ENCODE data around the gene ELMOD1.

ELMOD1 gene

GRCh38 chr11:107609400-107610218 is 18.7 kb downstream of the ELMOD1 start:
- H3K27me3 ChIP-seq (replicated peaks in 2 of 5; ENCODE audit: control insufficient read depth in 4 of 5, insufficient read depth in 5 of 5, low read length in 4 of 5) = peaks cover 7 to 68% (median 14%) of the 10 kb centered on the region in 5 experiments
- no peak overlapping the region for H3K4me3 ChIP-seq (ENCODE audit: control insufficient read depth in 1 of 7, extremely low read depth in 1 of 7, insufficient read depth in 4 of 7, low read depth in 2 of 7, low read length in 6 of 7)
- H3K27ac ChIP-seq (ENCODE audit: insufficient read depth in 1 of 2, low read depth in 1 of 2, low read length in 2 of 2, poor library complexity in 1 of 2, severe bottlenecking in 2 of 2) = no peak overlapping the region
- no peaks in the 10 kb centered on the region for H3K36me3 ChIP-seq (ENCODE audit: control insufficient read depth in 4 of 4, insufficient read depth in 4 of 4, low read length in 3 of 4)
- POLR2A ChIA-PET = no interaction called here
- CTCF ChIA-PET = interaction anchor here (0.8 kb wide), 1 partner anchor 9 kb away, joined by 4 read pairs; no protein-coding TSS in a partner anchor
- H3K4me1 ChIP-seq (ENCODE audit: control extremely low read depth in 1 of 4, control insufficient read depth in 4 of 4, insufficient read depth in 4 of 4, low read length in 3 of 4) = no peaks in the 10 kb centered on the region
- DNase-seq = no peak
- 63% methylated on average over 8 of the region's 10 CpGs for WGBS (ENCODE audit: insufficient coverage)
- no peaks in the 10 kb centered on the region for H3K9me3 ChIP-seq (ENCODE audit: control extremely low read depth in 1 of 5, control insufficient read depth in 4 of 5, insufficient read depth in 2 of 5, low read depth in 1 of 5, low read length in 4 of 5)

- ChIA-PET CTCF (interaction anchor here (0.6 to 1.2 kb wide), 3 partner anchors 17 to 1296 kb away, joined by 3 to 5 read pairs (median 3); no protein-coding TSS in a partner anchor), POLR2A (interaction anchor here (0.6 kb wide), 1 partner anchor 47 kb away, joined by 3 read pairs; no protein-coding TSS in a partner anchor)
Measured at GRCh38 chr11:107612445-107612844, 21.5 kb downstream of the ELMOD1 start.

GRCh38 chr11:107619926-107620325 is 29.0 kb downstream of the ELMOD1 start:
- POLR2A ChIA-PET = no interaction called here

More at GRCh38 chr11:107612445-107612844, 21.5 kb downstream of the ELMOD1 start:
- H3K4me1 ChIP-seq (ENCODE audit: control extremely low read depth in 1 of 4, control insufficient read depth in 4 of 4, insufficient read depth in 4 of 4, low read length in 3 of 4) = no peaks in the 10 kb centered on the region
- no peak overlapping the region for H3K27ac ChIP-seq (ENCODE audit: insufficient read depth in 1 of 2, low read depth in 1 of 2, low read length in 2 of 2, poor library complexity in 1 of 2, severe bottlenecking in 2 of 2)
- H3K36me3 ChIP-seq (ENCODE audit: control insufficient read depth in 4 of 4, insufficient read depth in 4 of 4, low read length in 3 of 4) = no peaks in the 10 kb centered on the region
- H3K27me3 ChIP-seq (replicated peaks in 2 of 5; ENCODE audit: control insufficient read depth in 4 of 5, insufficient read depth in 5 of 5, low read length in 4 of 5) = peaks cover 7 to 57% (median 11%) of the 10 kb centered on the region in 5 experiments
- WGBS (ENCODE audit: insufficient coverage) = no CpG with 5 or more reads among the region's 2 CpGs
- H3K4me3 ChIP-seq (ENCODE audit: control insufficient read depth in 1 of 7, extremely low read depth in 1 of 7, insufficient read depth in 4 of 7, low read depth in 2 of 7, low read length in 6 of 7) = no peak overlapping the region
- no peaks in the 10 kb centered on the region for H3K9me3 ChIP-seq (ENCODE audit: control extremely low read depth in 1 of 5, control insufficient read depth in 4 of 5, insufficient read depth in 2 of 5, low read depth in 1 of 5, low read length in 4 of 5)
- DNase-seq = no peak

GRCh38 chr11:107621081-107621480 is 30.1 kb downstream of the ELMOD1 start:
- WGBS (ENCODE audit: insufficient coverage) = 67% methylated on average over 1 of the region's 1 CpG
- Histone ChIP-seq H3K27me3 (replicated peaks in 2 of 5; ENCODE audit: control insufficient read depth in 4 of 5, insufficient read depth in 5 of 5, low read length in 4 of 5) (peaks cover 1 to 23% (median 7%) of the 10 kb centered on the region in 5 experiments), H3K4me3 (ENCODE audit: control insufficient read depth in 1 of 7, extremely low read depth in 1 of 7, insufficient read depth in 4 of 7, low read depth in 2 of 7, low read length in 6 of 7) (no peak overlapping the region), H3K4me1 (ENCODE audit: control extremely low read depth in 1 of 4, control insufficient read depth in 4 of 4, insufficient read depth in 4 of 4, low read length in 3 of 4) (no peaks in the 10 kb centered on the region), H3K27ac (ENCODE audit: insufficient read depth in 1 of 2, low read depth in 1 of 2, low read length in 2 of 2, poor library complexity in 1 of 2, severe bottlenecking in 2 of 2) (no peak overlapping the region), H3K9me3 (ENCODE audit: control extremely low read depth in 1 of 5, control insufficient read depth in 4 of 5, insufficient read depth in 2 of 5, low read depth in 1 of 5, low read length in 4 of 5) (no peaks in the 10 kb centered on the region), H3K36me3 (ENCODE audit: control insufficient read depth in 4 of 4, insufficient read depth in 4 of 4, low read length in 3 of 4) (no peaks in the 10 kb centered on the region)
- ChIA-PET POLR2A (no interaction called here), CTCF (no interaction called here)
- DNase-seq = no peak

More at GRCh38 chr11:107619926-107620325, 29.0 kb downstream of the ELMOD1 start:
- DNase-seq = no peak
- Histone ChIP-seq H3K4me1 (ENCODE audit: control extremely low read depth in 1 of 4, control insufficient read depth in 4 of 4, insufficient read depth in 4 of 4, low read length in 3 of 4) (no peaks in the 10 kb centered on the region), H3K27ac (ENCODE audit: insufficient read depth in 1 of 2, low read depth in 1 of 2, low read length in 2 of 2, poor library complexity in 1 of 2, severe bottlenecking in 2 of 2) (no peak overlapping the region), H3K4me3 (ENCODE audit: control insufficient read depth in 1 of 7, extremely low read depth in 1 of 7, insufficient read depth in 4 of 7, low read depth in 2 of 7, low read length in 6 of 7) (no peak overlapping the region), H3K36me3 (ENCODE audit: control insufficient read depth in 4 of 4, insufficient read depth in 4 of 4, low read length in 3 of 4) (no peaks in the 10 kb centered on the region), H3K27me3 (replicated peaks in 2 of 5; ENCODE audit: control insufficient read depth in 4 of 5, insufficient read depth in 5 of 5, low read length in 4 of 5) (peaks cover 0 to 17% (median 1%) of the 10 kb centered on the region in 5 experiments), H3K9me3 (ENCODE audit: control extremely low read depth in 1 of 5, control insufficient read depth in 4 of 5, insufficient read depth in 2 of 5, low read depth in 1 of 5, low read length in 4 of 5) (no peaks in the 10 kb centered on the region)
- CTCF ChIA-PET = no interaction called here
- WGBS (ENCODE audit: insufficient coverage) = 67% methylated on average over 1 of the region's 1 CpG

- Histone ChIP-seq H3K9me3 (ENCODE audit: control extremely low read depth in 1 of 5, control insufficient read depth in 4 of 5, insufficient read depth in 2 of 5, low read depth in 1 of 5, low read length in 4 of 5) (no peaks in the 10 kb centered on the region), H3K27ac (ENCODE audit: insufficient read depth in 1 of 2, low read depth in 1 of 2, low read length in 2 of 2, poor library complexity in 1 of 2, severe bottlenecking in 2 of 2) (no peak overlapping the region), H3K27me3 (replicated peaks in 2 of 5; ENCODE audit: control insufficient read depth in 4 of 5, insufficient read depth in 5 of 5, low read length in 4 of 5) (peaks cover 2 to 31% (median 11%) of the 10 kb centered on the region in 5 experiments), H3K4me1 (ENCODE audit: control extremely low read depth in 1 of 4, control insufficient read depth in 4 of 4, insufficient read depth in 4 of 4, low read length in 3 of 4) (no peaks in the 10 kb centered on the region), H3K36me3 (ENCODE audit: control insufficient read depth in 4 of 4, insufficient read depth in 4 of 4, low read length in 3 of 4) (no peaks in the 10 kb centered on the region), H3K4me3 (ENCODE audit: control insufficient read depth in 1 of 7, extremely low read depth in 1 of 7, insufficient read depth in 4 of 7, low read depth in 2 of 7, low read length in 6 of 7) (no peak overlapping the region)
- WGBS (ENCODE audit: insufficient coverage) = 75% methylated on average over 2 of the region's 7 CpGs
- no peak for DNase-seq
- CTCF ChIA-PET = no interaction called here
- POLR2A ChIA-PET = no interaction called here
Measured at GRCh38 chr11:107623183-107623582, 32.2 kb downstream of the ELMOD1 start.

- no peak for DNase-seq
- ChIA-PET CTCF (no interaction called here), POLR2A (no interaction called here)
- Histone ChIP-seq H3K27me3 (replicated peaks in 2 of 5; ENCODE audit: control insufficient read depth in 4 of 5, insufficient read depth in 5 of 5, low read length in 4 of 5) (peaks cover 5 to 35% (median 13%) of the 10 kb centered on the region in 5 experiments), H3K27ac (ENCODE audit: insufficient read depth in 1 of 2, low read depth in 1 of 2, low read length in 2 of 2, poor library complexity in 1 of 2, severe bottlenecking in 2 of 2) (no peak overlapping the region), H3K4me3 (ENCODE audit: control insufficient read depth in 1 of 7, extremely low read depth in 1 of 7, insufficient read depth in 4 of 7, low read depth in 2 of 7, low read length in 6 of 7) (no peak overlapping the region), H3K9me3 (ENCODE audit: control extremely low read depth in 1 of 5, control insufficient read depth in 4 of 5, insufficient read depth in 2 of 5, low read depth in 1 of 5, low read length in 4 of 5) (no peaks in the 10 kb centered on the region), H3K36me3 (ENCODE audit: control insufficient read depth in 4 of 4, insufficient read depth in 4 of 4, low read length in 3 of 4) (no peaks in the 10 kb centered on the region), H3K4me1 (ENCODE audit: control extremely low read depth in 1 of 4, control insufficient read depth in 4 of 4, insufficient read depth in 4 of 4, low read length in 3 of 4) (no peaks in the 10 kb centered on the region)
- 26% methylated on average over 6 of the region's 10 CpGs for WGBS (ENCODE audit: insufficient coverage)
Measured at GRCh38 chr11:107624983-107625684, 34.2 kb downstream of the ELMOD1 start.

GRCh38 chr11:107625685-107625989 is 34.7 kb downstream of the ELMOD1 start:
- H3K36me3 ChIP-seq (ENCODE audit: control insufficient read depth in 4 of 4, insufficient read depth in 4 of 4, low read length in 3 of 4) = no peaks in the 10 kb centered on the region
- DNase-seq = no peak
- no peak overlapping the region for H3K27ac ChIP-seq (ENCODE audit: insufficient read depth in 1 of 2, low read depth in 1 of 2, low read length in 2 of 2, poor library complexity in 1 of 2, severe bottlenecking in 2 of 2)
- H3K4me3 ChIP-seq (ENCODE audit: control insufficient read depth in 1 of 7, extremely low read depth in 1 of 7, insufficient read depth in 4 of 7, low read depth in 2 of 7, low read length in 6 of 7) = no peak overlapping the region
- peaks cover 5 to 37% (median 16%) of the 10 kb centered on the region in 5 experiments for H3K27me3 ChIP-seq (replicated peaks in 2 of 5; ENCODE audit: control insufficient read depth in 4 of 5, insufficient read depth in 5 of 5, low read length in 4 of 5)
- WGBS (ENCODE audit: insufficient coverage) = 38% methylated on average over 1 of the region's 2 CpGs
- no peaks in the 10 kb centered on the region for H3K4me1 ChIP-seq (ENCODE audit: control extremely low read depth in 1 of 4, control insufficient read depth in 4 of 4, insufficient read depth in 4 of 4, low read length in 3 of 4)
- POLR2A ChIA-PET = no interaction called here
- no peaks in the 10 kb centered on the region for H3K9me3 ChIP-seq (ENCODE audit: control extremely low read depth in 1 of 5, control insufficient read depth in 4 of 5, insufficient read depth in 2 of 5, low read depth in 1 of 5, low read length in 4 of 5)
- CTCF ChIA-PET = no interaction called here
